Measurements from ENCODE around the gene RAB4A.

DNA sequence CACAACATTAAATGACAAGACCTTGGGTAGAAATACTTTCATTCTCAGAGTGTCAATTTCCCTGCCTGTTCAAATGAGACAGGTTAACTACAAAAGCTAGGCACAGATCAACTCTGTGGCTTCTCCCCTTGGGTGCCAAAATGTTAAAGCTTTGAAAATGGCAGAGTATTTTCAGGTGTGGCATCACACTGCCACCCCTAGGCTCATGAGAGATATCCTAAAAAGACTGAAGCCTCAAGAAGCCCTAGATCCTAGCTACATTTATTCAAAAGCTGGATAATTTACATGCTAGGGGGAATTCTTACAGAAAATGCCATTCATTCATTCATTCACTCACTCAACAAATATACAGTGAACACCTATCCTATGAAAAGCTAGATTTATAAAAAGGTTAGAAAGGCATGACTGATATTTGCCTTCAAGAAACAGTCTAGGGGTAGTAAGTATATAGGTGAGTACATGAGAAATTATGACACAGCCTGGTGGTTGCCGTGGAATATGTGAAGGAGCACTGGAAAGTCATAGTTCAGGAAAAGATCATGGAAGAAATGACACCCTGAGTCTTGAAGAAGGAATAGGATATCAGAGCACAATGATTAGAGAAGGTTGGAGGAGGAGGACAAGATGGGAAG lies 15.9 kb upstream of the RAB4A start:
- TF ChIP-seq, protein P1, sequence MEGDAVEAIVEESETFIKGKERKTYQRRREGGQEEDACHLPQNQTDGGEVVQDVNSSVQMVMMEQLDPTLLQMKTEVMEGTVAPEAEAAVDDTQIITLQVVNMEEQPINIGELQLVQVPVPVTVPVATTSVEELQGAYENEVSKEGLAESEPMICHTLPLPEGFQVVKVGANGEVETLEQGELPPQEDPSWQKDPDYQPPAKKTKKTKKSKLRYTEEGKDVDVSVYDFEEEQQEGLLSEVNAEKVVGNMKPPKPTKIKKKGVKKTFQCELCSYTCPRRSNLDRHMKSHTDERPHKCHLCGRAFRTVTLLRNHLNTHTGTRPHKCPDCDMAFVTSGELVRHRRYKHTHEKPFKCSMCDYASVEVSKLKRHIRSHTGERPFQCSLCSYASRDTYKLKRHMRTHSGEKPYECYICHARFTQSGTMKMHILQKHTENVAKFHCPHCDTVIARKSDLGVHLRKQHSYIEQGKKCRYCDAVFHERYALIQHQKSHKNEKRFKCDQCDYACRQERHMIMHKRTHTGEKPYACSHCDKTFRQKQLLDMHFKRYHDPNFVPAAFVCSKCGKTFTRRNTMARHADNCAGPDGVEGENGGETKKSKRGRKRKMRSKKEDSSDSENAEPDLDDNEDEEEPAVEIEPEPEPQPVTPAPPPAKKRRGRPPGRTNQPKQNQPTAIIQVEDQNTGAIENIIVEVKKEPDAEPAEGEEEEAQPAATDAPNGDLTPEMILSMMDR (IDR thresholded peaks at IDR 0.05): peak; percentile 32 to 44 (median 40)
- TF ChIP-seq POLR2A (IDR thresholded peaks at IDR 0.05): no peak

Measured in uterus (tissue), 2 donors.